Measurements from ENCODE around the gene NXPE1.

DNA sequence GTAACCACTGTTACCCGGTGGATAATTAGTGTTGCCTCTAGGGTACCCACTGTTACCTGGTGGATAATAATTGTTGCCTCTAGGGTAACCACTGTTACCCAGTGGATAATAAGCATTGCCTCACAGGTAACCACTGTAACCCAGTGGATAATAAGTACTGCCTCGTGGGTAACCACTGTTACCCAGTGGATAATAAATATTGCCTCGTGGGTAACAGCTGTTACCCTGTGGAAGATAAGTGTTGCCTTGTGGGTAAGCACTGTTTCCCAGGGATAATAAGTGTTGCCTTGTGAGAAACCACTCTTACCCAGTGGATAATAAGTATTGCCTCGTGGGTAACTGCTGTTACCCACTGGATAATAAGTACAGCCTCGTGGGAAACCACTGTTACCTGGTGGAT is 45.2 kb upstream of the NXPE1 start:
- TF ChIP-seq CTCF (conservative IDR thresholded peaks at IDR 0.05; ENCODE audit: low read depth, low read length) (no peak), EZH2 (IDR thresholded peaks at IDR 0.05; ENCODE audit: borderline replicate concordance, low read depth, low read length, poor library complexity, severe bottlenecking) (no peak)
